ENCODE measurements around the gene NKAP.
"Not testable (repeated sequence)": the region's sequence is repeated elsewhere in the genome, so short reads cannot be mapped to it uniquely, and the experiment has no call there.

DNA sequence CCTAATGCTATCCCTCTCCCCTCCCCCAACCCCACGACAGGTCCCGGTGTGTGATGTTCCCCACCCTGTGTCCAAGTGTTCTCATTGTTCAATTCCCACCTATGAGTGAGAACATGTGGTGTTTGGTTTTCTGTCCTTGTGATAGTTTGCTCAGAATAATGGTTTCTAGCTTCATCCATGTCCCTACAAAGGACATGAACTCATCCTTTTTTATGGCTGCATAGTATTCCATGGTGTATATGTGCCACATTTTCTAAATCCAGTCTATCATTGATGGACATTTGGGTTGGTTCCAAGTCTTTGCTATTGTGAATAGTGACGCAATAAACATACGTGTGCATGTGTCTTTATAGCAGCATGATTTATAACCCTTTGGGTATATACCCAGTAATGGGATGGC lies 33.6 kb upstream of the NKAP start:
- TF ChIP-seq, protein P1, sequence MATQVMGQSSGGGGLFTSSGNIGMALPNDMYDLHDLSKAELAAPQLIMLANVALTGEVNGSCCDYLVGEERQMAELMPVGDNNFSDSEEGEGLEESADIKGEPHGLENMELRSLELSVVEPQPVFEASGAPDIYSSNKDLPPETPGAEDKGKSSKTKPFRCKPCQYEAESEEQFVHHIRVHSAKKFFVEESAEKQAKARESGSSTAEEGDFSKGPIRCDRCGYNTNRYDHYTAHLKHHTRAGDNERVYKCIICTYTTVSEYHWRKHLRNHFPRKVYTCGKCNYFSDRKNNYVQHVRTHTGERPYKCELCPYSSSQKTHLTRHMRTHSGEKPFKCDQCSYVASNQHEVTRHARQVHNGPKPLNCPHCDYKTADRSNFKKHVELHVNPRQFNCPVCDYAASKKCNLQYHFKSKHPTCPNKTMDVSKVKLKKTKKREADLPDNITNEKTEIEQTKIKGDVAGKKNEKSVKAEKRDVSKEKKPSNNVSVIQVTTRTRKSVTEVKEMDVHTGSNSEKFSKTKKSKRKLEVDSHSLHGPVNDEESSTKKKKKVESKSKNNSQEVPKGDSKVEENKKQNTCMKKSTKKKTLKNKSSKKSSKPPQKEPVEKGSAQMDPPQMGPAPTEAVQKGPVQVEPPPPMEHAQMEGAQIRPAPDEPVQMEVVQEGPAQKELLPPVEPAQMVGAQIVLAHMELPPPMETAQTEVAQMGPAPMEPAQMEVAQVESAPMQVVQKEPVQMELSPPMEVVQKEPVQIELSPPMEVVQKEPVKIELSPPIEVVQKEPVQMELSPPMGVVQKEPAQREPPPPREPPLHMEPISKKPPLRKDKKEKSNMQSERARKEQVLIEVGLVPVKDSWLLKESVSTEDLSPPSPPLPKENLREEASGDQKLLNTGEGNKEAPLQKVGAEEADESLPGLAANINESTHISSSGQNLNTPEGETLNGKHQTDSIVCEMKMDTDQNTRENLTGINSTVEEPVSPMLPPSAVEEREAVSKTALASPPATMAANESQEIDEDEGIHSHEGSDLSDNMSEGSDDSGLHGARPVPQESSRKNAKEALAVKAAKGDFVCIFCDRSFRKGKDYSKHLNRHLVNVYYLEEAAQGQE (IDR thresholded peaks at IDR 0.05; ENCODE audit: insufficient read depth in 1 of 2, low read depth in 2 of 2, low read length in 1 of 2) = not testable (repeated sequence)
- TF ChIP-seq POLR2AphosphoS5 (IDR thresholded peaks at IDR 0.05; ENCODE audit: low read depth, low read length) = not testable (repeated sequence)
- TF ChIP-seq, protein P2, sequence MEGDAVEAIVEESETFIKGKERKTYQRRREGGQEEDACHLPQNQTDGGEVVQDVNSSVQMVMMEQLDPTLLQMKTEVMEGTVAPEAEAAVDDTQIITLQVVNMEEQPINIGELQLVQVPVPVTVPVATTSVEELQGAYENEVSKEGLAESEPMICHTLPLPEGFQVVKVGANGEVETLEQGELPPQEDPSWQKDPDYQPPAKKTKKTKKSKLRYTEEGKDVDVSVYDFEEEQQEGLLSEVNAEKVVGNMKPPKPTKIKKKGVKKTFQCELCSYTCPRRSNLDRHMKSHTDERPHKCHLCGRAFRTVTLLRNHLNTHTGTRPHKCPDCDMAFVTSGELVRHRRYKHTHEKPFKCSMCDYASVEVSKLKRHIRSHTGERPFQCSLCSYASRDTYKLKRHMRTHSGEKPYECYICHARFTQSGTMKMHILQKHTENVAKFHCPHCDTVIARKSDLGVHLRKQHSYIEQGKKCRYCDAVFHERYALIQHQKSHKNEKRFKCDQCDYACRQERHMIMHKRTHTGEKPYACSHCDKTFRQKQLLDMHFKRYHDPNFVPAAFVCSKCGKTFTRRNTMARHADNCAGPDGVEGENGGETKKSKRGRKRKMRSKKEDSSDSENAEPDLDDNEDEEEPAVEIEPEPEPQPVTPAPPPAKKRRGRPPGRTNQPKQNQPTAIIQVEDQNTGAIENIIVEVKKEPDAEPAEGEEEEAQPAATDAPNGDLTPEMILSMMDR (IDR thresholded peaks at IDR 0.05) = not testable (repeated sequence)
